CD14-positive monocyte (primary cell): ENCODE measurements around the gene IGFALS. TPM values are rescaled to one million over a fixed set of nuclear protein-coding genes. Genes with fewer than 3 reads are reported as not detected.

ENCODE experiments used
- DNase-seq, 3 donors: peaks; one replicate each; pipeline ENCODE4 v3.0.0-alpha.2; 2011 to 2022
- H2AFZ ChIP-seq: 2 replicates; pipeline ENCODE4 v1.6.0; 2012; ENCODE audit warnings: mild to moderate bottlenecking, low read depth, low read length, inconsistent platforms; ENCODE audit not compliant: insufficient read depth, poor library complexity, severe bottlenecking
- H3K27ac ChIP-seq, 2 donors: 1 replicate in 1 of 2; 2 replicates in 1 of 2; pipeline ENCODE4 v1.5.1; 2012 to 2013; ENCODE audit warnings: low read length in 2 of 2, control low read depth in 1 of 2, inconsistent platforms in 1 of 2, low read depth in 1 of 2, mild to moderate bottlenecking in 1 of 2
- H3K27me3 ChIP-seq, 2 donors: one replicate each; pipeline versions ENCODE4 v1.6.0 to v1.6.1; 2011 to 2013; ENCODE audit warnings: low read length in 2 of 2; ENCODE audit not compliant: control insufficient read depth in 2 of 2, insufficient read depth in 2 of 2
- H3K36me3 ChIP-seq, 2 donors: replicated peaks in 1 of 2; 1 replicate in 1 of 2; 2 replicates in 1 of 2; pipeline versions ENCODE4 v1.5.1 to v1.6.1; 2012 to 2013; ENCODE audit warnings: low read length in 2 of 2, control low read depth in 1 of 2, inconsistent platforms in 1 of 2, mild to moderate bottlenecking in 1 of 2; ENCODE audit not compliant: insufficient read depth in 2 of 2, control insufficient read depth in 1 of 2
- H3K4me1 ChIP-seq, 2 donors: 1 replicate in 1 of 2; 2 replicates in 1 of 2; pipeline versions ENCODE4 v1.5.1 to v1.6.1; 2012 to 2013; ENCODE audit warnings: low read length in 2 of 2, control low read depth in 1 of 2, inconsistent platforms in 1 of 2, mild to moderate bottlenecking in 1 of 2, moderate library complexity in 1 of 2; ENCODE audit not compliant: insufficient read depth in 2 of 2, control insufficient read depth in 1 of 2
- H3K4me2 ChIP-seq: replicated peaks from 2 replicates; pipeline ENCODE3; 2012; ENCODE audit warnings: low read length, moderate library complexity, mild to moderate bottlenecking; ENCODE audit not compliant: poor library complexity, severe bottlenecking; ENCODE audit errors: extremely low read depth
- H3K4me3 ChIP-seq, 3 experiments: fragments of 200-600 bp in 1 of 3; sonication (generic) in 1 of 3; replicated peaks in 1 of 3; 1 replicate in 2 of 3; 2 replicates in 1 of 3; pipeline ENCODE4 v1.5.1; 2011 to 2013; ENCODE audit warnings: low read length in 3 of 3, mild to moderate bottlenecking in 3 of 3, control low read depth in 2 of 3, low read depth in 2 of 3, inconsistent platforms in 1 of 3, moderate library complexity in 1 of 3
- H3K79me2 ChIP-seq: 2 replicates; pipeline ENCODE4 v1.6.0; 2012; ENCODE audit warnings: mild to moderate bottlenecking, control low read depth, inconsistent platforms, low read length, moderate library complexity; ENCODE audit not compliant: insufficient read depth
- H3K9ac ChIP-seq: 2 replicates; pipeline ENCODE4 v1.6.0; 2017; ENCODE audit warnings: low read length, mild to moderate bottlenecking; ENCODE audit not compliant: insufficient read depth, poor library complexity, severe bottlenecking
- H3K9me3 ChIP-seq, 2 donors: replicated peaks in 1 of 2; 1 replicate in 1 of 2; 2 replicates in 1 of 2; pipeline versions ENCODE4 v1.5.1 to v1.6.1; 2012 to 2013; ENCODE audit warnings: low read length in 2 of 2, control low read depth in 1 of 2; ENCODE audit not compliant: control insufficient read depth in 1 of 2, insufficient read depth in 1 of 2
- H4K20me1 ChIP-seq: 2 replicates; pipeline ENCODE4 v1.6.0; 2012; ENCODE audit warnings: mild to moderate bottlenecking, low read length, control low read depth, moderate library complexity; ENCODE audit not compliant: insufficient read depth
- H3K27ac Mint-ChIP-seq, 7 donors: one replicate each; pipeline ENCODE4 v1.8.0; 2020; ENCODE audit warnings: mild to moderate bottlenecking in 7 of 7, mixed read lengths in 7 of 7, moderate library complexity in 6 of 7, inconsistent platforms in 2 of 7
- H3K27me3 Mint-ChIP-seq, 3 donors: one replicate each; pipeline ENCODE4 v1.8.0; 2021 to 2022; ENCODE audit warnings: low read depth in 3 of 3, mild to moderate bottlenecking in 3 of 3, mixed read lengths in 3 of 3, moderate library complexity in 3 of 3, inconsistent platforms in 1 of 3
- H3K36me3 Mint-ChIP-seq, 2 donors: one replicate each; pipeline ENCODE4 v1.8.0; 2020; ENCODE audit warnings: mixed read lengths in 2 of 2, inconsistent platforms in 1 of 2, mild to moderate bottlenecking in 1 of 2
- H3K4me1 Mint-ChIP-seq: one replicate; pipeline ENCODE4 v1.8.0; 2020; ENCODE audit warnings: mild to moderate bottlenecking, mixed read lengths
- H3K4me3 Mint-ChIP-seq, 2 donors: one replicate each; pipeline ENCODE4 v1.8.0; 2020; ENCODE audit warnings: mild to moderate bottlenecking in 2 of 2, mixed read lengths in 2 of 2, moderate library complexity in 1 of 2
- H3K9me3 Mint-ChIP-seq, 7 donors: one replicate each; pipeline ENCODE4 v1.8.0; 2020 to 2022; ENCODE audit warnings: mixed read lengths in 7 of 7, mild to moderate bottlenecking in 6 of 7, moderate library complexity in 6 of 7, inconsistent platforms in 2 of 7
- CTCF ChIP-seq: fragments of 200-600 bp; IDR thresholded peaks from one replicate; pipeline ENCODE4 v1.8.0; 2022; ENCODE audit warnings: antibody characterized with exemption, mild to moderate bottlenecking
- WGBS: methylation state at CpG from one replicate; pipeline ENCODE4 v1.1.5; 2013; ENCODE audit warnings: missing lambda C conversion rate; ENCODE audit not compliant: insufficient coverage; 5-methylcytosine and 5-hydroxymethylcytosine counted together
- intact Hi-C, 2 donors: fragments of 100-400 bp; cut with micrococcal nuclease; formaldehyde crosslinking; loops; one replicate each; pipeline versions ENCODE4 v1.15.0 to v1.15.1; 2023
- polyA plus RNA-seq, 3 donors: library from polyadenylated mRNA; depleted of rRNA in 1 of 3; unstranded in 2 of 3; stranded (reverse) in 1 of 3; fragments of 300-500 nt in 2 of 3; fragments of >200 nt in 1 of 3; fragmentation: Illumina TruSeq in 2 of 3; gene quantifications; 1 replicate in 2 of 3; 2 replicates in 1 of 3; pipeline ENCODE4 v1.2.3, GENCODE V29; 2012 to 2021

The IGFALS gene
- polyA plus RNA-seq, 3 donors, result 0.07 TPM; not detected in 2

- peaks cover 0 to 2% (median 0%) of the 10 kb centered on the region in 7 donors for H3K9me3 Mint-ChIP-seq
- H3K36me3 ChIP-seq, result peaks cover 57% of the 10 kb centered on the region in 2 donors
- intact Hi-C loops, result no loop called here
Observed at GRCh38 chr16:1768061-1768766, 25.3 kb downstream of the IGFALS start.

More at GRCh38 chr16:1768061-1768766, 25.3 kb downstream of the IGFALS start:
- peaks cover 49% of the 10 kb centered on the region for H4K20me1 ChIP-seq
- no peak overlapping the region for H3K9ac ChIP-seq
- H3K79me2 ChIP-seq, result peaks cover 20% of the 10 kb centered on the region
- H3K4me3 Mint-ChIP-seq, result no peak overlapping the region
- no peak overlapping the region for H3K4me2 ChIP-seq
- no peaks in the 10 kb centered on the region for H3K9me3 ChIP-seq
- H2AFZ ChIP-seq, result no peak overlapping the region
- H3K4me3 ChIP-seq, result no peak overlapping the region
- peaks cover 0 to 1% (median 0%) of the 10 kb centered on the region in 3 donors for H3K27me3 Mint-ChIP-seq
- TF ChIP-seq CTCF, result no peak
- peaks cover 18 to 25% of the 10 kb centered on the region in 2 donors for H3K4me1 ChIP-seq
- no peak overlapping the region for H3K27ac Mint-ChIP-seq
- whole genome bisulfite sequencing, result 94% methylated on average over 38 of the region's 41 CpGs
- H3K36me3 Mint-ChIP-seq, result peaks cover 29 to 50% of the 10 kb centered on the region in 2 donors
- no peaks in the 10 kb centered on the region for H3K27me3 ChIP-seq
- H3K27ac ChIP-seq, result no peak overlapping the region
- peaks cover 17% of the 10 kb centered on the region for H3K4me1 Mint-ChIP-seq
- DNase-seq, result no peak
